ENCODE data around the gene GIMAP5.

GRCh38 chr7:150728011-150728410 is 9.2 kb upstream of the GIMAP5 start:
- TF ChIP-seq EP300 (IDR thresholded peaks at IDR 0.05) (no peak), POLR2A (IDR thresholded peaks at IDR 0.05) (no peak), CTCF (IDR thresholded peaks at IDR 0.05) (no peak)

Measured in gastroesophageal sphincter (tissue), 3 donors.